ENCODE measurements around the gene LCAT. TPM values are rescaled to one million over a fixed set of nuclear protein-coding genes. Genes with fewer than 3 reads are reported as not detected.

LCAT gene
- total and polyA plus RNA-seq, 9 of the 15 experiments (the other 6 are each of a cell fraction or from before 2014, with no cell fraction given): 0.46 to 21.0 (median 5.0) TPM

GRCh38 chr16:67927131-67927941 lies 16.6 kb downstream of the LCAT start:
- Histone ChIP-seq H3K27me3 (ENCODE audit: control insufficient read depth in 2 of 2, insufficient read depth in 2 of 2, low read length in 2 of 2) (no peaks in the 10 kb centered on the region), H3K9me1 (ENCODE audit: control insufficient read depth, insufficient read depth, low read length) (no peaks in the 10 kb centered on the region), H3K4me3 (no peak overlapping the region), H3K9ac (ENCODE audit: insufficient read depth in 1 of 2, low read depth in 2 of 2, low read length in 2 of 2) (peak overlapping the region in 1 of 2 experiments; percentile 29; a peak in 1 of 4 replicates), H3K4me2 (ENCODE audit: insufficient read depth, low read length) (no peak overlapping the region), H3K79me2 (ENCODE audit: control insufficient read depth, insufficient read depth, low read length) (no peaks in the 10 kb centered on the region), H3K36me3 (ENCODE audit: control insufficient read depth, insufficient read depth, low read length) (peaks cover 16% of the 10 kb centered on the region; the same call in 2 of the 3 replicates), H3K4me1 (replicated peaks in 1 of 2; ENCODE audit: control insufficient read depth in 2 of 2, insufficient read depth in 2 of 2, low read length in 2 of 2) (peaks cover 4 to 34% of the 10 kb centered on the region in 2 experiments), H4K20me1 (replicated peaks; ENCODE audit: control insufficient read depth, insufficient read depth, low read length) (peaks cover 18% of the 10 kb centered on the region), H3K27ac (ENCODE audit: extremely low read depth, low read depth, low read length) (no peak overlapping the region), H3K9me3 (replicated peaks; ENCODE audit: control insufficient read depth, insufficient read depth, low read depth, low read length) (no peaks in the 10 kb centered on the region), H2AFZ (ENCODE audit: low read depth, low read length) (no peak overlapping the region)
- ChIA-PET POLR2A (interaction anchor here (0.6 to 1.0 kb wide), 2 partner anchors 33 to 257 kb away, joined by 3 read pairs; no protein-coding TSS in a partner anchor), CTCF (ENCODE audit: low intra/inter-chr PET ratio) (interaction anchor here (0.6 to 3.8 kb wide), 8 partner anchors 44 to 406 kb away, joined by 3 to 35 read pairs (median 7); partner anchors contain the start of gene NRN1L)
- TF ChIP-seq POLR2G (IDR thresholded peaks at IDR 0.05; ENCODE audit: low read depth, low read length): 0 out of 2 replicates have a peak, but pooled peaks have one; percentile 46
- TF ChIP-seq, protein P1, sequence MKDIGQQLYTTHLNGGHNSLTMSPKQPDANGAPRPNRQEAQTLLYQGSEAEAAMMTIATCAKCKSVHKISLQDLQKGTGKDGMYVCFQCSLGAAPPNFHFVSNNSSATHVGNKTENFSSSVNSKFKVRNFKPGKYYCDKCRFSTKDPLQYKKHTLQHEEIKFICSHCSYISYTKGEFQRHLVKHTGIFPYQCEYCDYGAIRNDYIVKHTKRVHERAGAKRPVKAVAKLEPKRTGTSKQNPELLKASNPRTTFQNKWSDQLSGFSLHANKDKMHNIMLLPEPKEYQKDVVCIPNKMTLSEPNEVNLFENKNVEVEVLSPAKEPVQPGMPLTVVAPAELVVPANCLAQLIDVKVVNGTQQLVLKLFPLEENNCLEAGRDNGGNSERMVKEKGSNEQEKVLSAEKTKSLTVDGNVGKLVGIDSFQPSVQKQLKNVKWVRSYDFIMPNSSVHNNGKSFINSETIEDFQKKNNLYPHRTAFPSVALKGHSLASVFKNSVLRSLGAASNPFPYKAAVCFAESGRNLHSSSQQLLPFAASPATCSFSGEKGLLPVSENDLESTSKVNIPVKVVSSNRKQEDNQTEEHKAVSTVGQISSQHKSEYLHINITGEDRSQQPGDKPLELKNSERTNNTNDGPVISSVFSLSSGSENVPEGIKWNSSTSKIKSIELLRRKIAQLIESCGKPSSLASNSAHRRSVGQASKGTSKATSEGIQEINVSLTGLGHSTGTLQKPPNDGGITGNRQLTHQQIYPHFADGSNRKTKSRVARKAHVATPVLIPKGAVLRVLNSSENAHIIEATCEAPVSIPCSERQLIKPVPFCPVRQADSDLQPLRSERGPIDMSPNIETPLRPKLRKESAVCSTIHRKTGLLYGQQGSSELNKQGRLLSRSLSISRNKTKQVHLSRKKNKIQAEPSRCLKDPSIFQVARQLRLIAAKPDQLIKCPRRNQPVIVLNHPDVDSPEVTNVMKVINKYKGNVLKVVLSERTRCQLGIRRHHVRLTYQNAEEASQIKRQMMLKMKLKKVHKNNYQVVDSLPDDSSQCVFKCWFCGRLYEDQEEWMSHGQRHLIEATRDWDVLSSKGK (CRISPR knock-in tag; IDR thresholded peaks at IDR 0.05): no peak
- TF ChIP-seq, protein P2, sequence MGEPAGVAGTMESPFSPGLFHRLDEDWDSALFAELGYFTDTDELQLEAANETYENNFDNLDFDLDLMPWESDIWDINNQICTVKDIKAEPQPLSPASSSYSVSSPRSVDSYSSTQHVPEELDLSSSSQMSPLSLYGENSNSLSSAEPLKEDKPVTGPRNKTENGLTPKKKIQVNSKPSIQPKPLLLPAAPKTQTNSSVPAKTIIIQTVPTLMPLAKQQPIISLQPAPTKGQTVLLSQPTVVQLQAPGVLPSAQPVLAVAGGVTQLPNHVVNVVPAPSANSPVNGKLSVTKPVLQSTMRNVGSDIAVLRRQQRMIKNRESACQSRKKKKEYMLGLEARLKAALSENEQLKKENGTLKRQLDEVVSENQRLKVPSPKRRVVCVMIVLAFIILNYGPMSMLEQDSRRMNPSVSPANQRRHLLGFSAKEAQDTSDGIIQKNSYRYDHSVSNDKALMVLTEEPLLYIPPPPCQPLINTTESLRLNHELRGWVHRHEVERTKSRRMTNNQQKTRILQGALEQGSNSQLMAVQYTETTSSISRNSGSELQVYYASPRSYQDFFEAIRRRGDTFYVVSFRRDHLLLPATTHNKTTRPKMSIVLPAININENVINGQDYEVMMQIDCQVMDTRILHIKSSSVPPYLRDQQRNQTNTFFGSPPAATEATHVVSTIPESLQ (CRISPR knock-in tag; IDR thresholded peaks at IDR 0.05): no peak
- 78% methylated on average over 22 of the region's 22 CpGs for WGBS (ENCODE audit: insufficient coverage, low coverage, missing lambda C conversion rate)
- DNase-seq (ENCODE audit: extremely low read depth in 1 of 4, low spot score in 3 of 4) (no peak), ATAC-seq (peak; percentile 12; the same call in 2 of the 3 replicates), FAIRE-seq (no peak)
- intact Hi-C loops (cut with micrococcal nuclease): no loop called here
- BruUV-seq (replicated peaks): no TSS peak
- in situ Hi-C loops (cut with MboI): loop anchor here (5.0 to 10.0 kb wide), 3 partner anchors 110 to 403 kb away; partner anchors contain the start of genes C16orf86, ENKD1 and RIPOR1
